ENCODE data around the gene HSFX2.
"Not testable (repeated sequence)": the region's sequence is repeated elsewhere in the genome, so short reads cannot be mapped to it uniquely, and the experiment has no call there.

The HSFX2 gene

DNA sequence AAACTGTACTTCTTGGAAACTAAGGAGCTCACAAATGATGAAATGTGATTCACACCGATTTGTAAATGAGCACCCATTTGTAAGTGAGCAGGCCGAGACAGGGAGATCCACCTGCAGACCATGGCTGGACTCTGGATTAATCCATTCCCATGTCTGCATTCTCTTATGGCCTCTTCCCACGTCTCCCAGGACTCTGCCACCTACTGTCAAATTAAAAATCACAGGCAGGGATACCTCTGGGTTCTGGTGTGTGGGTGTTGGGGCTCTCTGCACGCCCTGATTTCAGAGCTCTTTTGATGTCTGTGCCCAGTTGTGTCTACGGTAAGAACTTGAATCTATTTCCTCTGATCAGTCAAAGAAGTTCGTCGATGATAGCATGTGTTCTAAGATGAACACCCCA is 4.1 kb downstream of the HSFX2 start:
- DNase-seq (ENCODE audit: low read depth, low spot score): not testable (repeated sequence)

DNA sequence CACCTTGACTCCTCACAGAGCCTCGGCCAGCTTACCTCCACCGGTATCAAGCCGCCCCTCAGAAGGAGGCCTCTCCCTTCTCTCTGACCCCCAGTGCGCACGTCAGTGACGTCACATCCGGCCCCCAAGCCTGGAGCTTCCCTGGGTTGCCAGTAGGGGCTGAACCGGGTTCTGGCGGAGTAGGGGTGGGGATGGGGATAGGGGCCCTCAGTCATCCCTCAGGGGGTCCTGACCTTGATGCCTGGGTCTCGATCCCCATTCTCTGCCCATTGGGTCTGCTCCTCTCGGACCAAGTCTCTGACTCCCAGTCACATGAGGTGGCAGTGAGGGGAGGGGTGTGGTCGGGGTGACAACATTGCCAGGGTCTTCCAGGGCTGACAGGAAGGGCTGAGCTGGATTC is 7.8 kb downstream of the HSFX2 start, which contains the start of gene MAGEA9B:
MAGEA9B (minus strand) TSS at position 101 of the 400 bp plus-strand sequence. CDS start 4,280 bp downstream, outside the sequence.
- not testable (repeated sequence) for DNase-seq (ENCODE audit: low read depth, low spot score)

DNA sequence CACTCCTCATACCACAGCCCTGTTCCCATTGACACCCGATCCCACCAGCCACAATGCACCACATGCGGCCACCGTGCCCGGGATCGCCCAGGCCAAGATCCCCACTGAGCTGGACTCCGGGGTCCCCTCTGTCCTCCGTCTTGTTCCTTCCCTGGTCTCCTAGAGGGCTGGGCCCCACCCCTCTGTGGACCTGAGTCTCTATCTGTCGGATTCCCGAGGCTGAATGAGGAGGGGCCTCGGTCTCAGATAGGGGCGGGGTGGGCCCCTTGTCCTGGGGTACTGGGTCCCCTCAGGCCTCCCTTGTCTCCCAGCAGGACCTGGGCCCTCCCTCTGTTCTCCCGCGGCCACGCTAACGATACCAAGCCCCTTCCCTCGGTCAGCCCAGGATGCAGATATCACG is 9.5 kb downstream of the HSFX2 start:
- not testable (repeated sequence) for DNase-seq (ENCODE audit: low read depth, low spot score)

- DNase-seq (ENCODE audit: low read depth, low spot score): not testable (repeated sequence)
Observed at GRCh38 chrX:149573456-149573855, 21.7 kb downstream of the HSFX2 start.

GRCh38 chrX:149572743-149573142 is 22.4 kb downstream of the HSFX2 start:
- DNase-seq (ENCODE audit: low read depth, low spot score): no peak

- no peak for DNase-seq (ENCODE audit: low read depth, low spot score)
Observed at GRCh38 chrX:149571770-149572169, 23.3 kb downstream of the HSFX2 start.

DNA sequence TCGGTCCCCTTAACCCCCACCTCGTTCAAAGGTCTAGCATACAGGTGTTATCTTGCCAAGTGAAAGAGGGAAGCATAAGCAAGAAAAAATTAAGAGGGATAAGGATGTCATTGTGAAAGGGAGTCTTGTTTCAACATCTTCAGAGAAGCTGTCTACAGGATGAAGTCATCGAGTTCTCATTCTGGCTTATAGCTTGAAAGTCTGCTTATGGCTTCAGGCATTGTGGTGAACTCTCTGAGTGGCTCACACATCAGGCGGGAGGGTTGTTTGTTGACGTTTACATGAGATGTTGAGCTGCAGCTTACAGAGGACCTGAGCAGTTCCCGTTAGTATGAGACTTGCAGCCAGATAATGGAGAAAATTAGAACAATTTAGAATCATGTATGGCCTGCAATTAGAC is 24.4 kb downstream of the HSFX2 start:
- no peak for DNase-seq (ENCODE audit: low read depth, low spot score)

- no peak for DNase-seq (ENCODE audit: low read depth, low spot score)
Observed at GRCh38 chrX:149569770-149570169, 25.3 kb downstream of the HSFX2 start.

DNA sequence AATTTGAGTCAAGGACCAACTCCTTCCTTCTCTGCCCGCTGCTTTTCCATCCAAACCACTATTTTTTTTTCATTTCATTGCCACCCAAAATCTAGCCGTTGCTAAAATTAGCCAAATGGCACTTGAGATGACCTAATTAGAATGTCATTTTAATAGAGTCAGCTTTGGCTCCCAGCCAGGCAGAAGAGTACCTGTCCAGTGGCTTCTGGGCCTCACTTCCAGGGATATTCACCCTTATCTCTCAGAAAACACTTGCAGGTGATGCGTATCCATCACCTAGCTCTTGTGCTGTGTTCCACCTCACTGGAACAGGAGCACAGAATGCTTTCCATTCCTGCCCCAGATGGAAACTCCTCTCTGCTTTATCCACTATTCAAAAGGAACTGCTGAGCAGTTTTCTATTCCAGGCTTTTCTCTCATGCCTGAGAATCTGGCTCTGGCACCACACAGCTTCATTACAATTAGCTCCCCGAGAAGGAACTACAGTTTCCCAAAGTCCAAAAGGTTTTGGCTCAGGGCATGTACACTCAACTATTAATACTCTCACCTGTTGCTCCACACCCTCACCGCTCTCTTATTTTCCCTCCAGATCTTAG is 26.3 kb downstream of the HSFX2 start:
- no peak for DNase-seq (ENCODE audit: low read depth, low spot score)

- no peak for DNase-seq (ENCODE audit: low read depth, low spot score)
Observed at GRCh38 chrX:149567621-149568417, 27.3 kb downstream of the HSFX2 start.

- no peak for DNase-seq (ENCODE audit: low read depth, low spot score)
Observed at GRCh38 chrX:149563359-149563758, 31.8 kb downstream of the HSFX2 start.

GRCh38 chrX:149555251-149555650 is 39.9 kb downstream of the HSFX2 start:
- not testable (repeated sequence) for DNase-seq (ENCODE audit: low read depth, low spot score)

DNA sequence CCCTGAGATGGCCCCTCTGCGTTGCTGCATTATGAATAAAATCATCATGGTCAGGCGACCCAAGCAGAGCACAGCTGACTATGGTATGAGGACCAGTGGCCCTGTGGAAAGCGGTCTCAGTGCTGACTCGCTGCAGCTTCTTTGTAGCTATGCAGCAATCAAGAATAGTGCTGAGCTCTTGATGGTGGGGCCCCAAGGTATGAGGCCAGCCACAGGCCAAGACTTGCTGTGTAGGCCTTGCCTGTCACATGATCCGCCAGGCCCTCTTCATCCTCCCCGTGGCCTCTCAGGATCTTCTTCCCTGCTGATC is 43.2 kb downstream of the HSFX2 start:
- DNase-seq (ENCODE audit: low read depth, low spot score): not testable (repeated sequence)

GRCh38 chrX:149551245-149551938 is 43.7 kb downstream of the HSFX2 start:
- DNase-seq (ENCODE audit: low read depth, low spot score): not testable (repeated sequence)

DNA sequence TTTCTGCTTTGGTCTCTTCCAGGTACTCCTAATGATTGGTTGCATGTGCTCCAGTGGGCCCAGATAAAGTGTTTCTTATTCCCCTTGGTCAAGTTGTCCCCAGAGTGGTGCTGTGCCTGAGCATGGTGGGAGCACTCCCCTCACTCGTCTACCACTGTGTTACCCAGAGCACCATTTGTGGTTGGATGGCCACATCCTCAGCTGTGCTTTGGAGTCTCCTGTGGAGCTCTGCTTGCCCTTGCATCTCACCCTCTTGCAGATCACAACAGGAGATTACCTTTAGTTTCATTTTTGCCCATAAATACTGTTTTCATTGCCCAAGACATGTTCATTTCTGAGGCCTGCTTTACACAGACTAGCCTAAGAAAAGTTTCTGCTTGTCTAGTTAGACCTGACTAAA is 44.7 kb downstream of the HSFX2 start:
- DNase-seq (ENCODE audit: low read depth, low spot score): not testable (repeated sequence)

DNA sequence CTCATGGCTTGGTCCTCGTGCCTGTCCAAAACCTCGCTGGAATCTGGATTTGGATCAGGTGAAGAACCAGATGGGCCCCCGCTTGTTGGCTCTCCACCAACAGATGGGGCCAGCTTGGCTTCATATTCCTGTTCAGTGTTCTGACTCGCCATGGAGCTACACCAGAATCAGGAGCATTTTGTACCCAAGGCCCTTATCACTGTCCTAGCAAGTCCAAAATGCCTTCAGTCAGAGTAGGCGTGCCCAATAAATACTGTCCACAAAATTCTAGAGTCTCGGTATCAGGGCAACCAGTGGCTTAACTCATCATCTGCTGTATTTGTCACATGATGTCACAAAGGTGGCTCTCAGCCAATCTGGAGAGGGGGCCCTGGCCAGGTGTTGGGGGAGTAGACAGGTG is 45.4 kb downstream of the HSFX2 start, which contains the start of gene HSFX3:
HSFX3 (minus strand) TSS at position 224 of the 400 bp plus-strand sequence; CDS start at position 152, 72 bp downstream.
- not testable (repeated sequence) for DNase-seq (ENCODE audit: low read depth, low spot score)

GRCh38 chrX:149547782-149548181 is 47.3 kb downstream of the HSFX2 start:
- DNase-seq (ENCODE audit: low read depth, low spot score): not testable (repeated sequence)

DNA sequence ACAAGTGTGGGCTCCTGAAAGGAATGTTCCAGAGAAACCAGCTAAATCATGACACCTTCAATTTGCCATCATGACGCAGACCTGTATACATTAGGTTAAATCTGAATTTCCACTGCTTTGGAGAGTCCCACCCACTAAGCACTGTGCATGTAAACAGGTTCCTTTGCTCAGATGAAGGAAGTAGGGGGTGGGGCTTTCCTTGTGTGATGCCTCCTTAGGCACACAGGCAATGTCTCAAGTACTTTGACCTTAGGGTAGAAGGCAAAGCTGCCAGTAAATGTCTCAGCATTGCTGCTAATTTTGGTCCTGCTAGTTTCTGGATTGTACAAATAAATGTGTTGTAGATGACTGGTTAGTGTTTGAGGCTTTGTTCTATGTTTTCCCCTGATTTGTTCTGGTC is 48.2 kb downstream of the HSFX2 start:
- not testable (repeated sequence) for DNase-seq (ENCODE audit: low read depth, low spot score)

GRCh38 chrX:149545545-149546543 is 49.3 kb downstream of the HSFX2 start:
- not testable (repeated sequence) for DNase-seq (ENCODE audit: low read depth, low spot score)

Measured in iPS DF 19.7 (cell line).